ENCODE data around the gene ADTRP.

ADTRP gene

DNA sequence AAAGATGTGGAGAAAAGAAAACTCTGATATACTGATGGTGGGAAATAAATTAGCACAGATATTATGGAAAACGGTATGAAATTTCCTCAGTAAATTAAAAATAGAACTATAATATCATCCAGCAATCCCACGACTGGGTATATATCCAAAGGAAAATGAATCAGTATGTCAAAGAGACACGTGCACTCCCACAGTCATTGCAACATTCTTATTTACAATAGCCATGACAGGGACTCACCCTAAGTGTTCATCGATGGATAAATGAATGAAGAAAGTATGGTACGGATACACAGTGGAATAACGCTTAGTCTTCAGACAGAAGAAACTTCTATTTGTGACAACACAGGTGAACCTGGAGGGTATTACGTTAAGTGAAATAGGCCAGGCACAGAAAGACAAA is 5.7 kb upstream of the ADTRP start:
- DNase-seq (ENCODE audit: low read depth): no peak
- TF ChIP-seq, protein P1, sequence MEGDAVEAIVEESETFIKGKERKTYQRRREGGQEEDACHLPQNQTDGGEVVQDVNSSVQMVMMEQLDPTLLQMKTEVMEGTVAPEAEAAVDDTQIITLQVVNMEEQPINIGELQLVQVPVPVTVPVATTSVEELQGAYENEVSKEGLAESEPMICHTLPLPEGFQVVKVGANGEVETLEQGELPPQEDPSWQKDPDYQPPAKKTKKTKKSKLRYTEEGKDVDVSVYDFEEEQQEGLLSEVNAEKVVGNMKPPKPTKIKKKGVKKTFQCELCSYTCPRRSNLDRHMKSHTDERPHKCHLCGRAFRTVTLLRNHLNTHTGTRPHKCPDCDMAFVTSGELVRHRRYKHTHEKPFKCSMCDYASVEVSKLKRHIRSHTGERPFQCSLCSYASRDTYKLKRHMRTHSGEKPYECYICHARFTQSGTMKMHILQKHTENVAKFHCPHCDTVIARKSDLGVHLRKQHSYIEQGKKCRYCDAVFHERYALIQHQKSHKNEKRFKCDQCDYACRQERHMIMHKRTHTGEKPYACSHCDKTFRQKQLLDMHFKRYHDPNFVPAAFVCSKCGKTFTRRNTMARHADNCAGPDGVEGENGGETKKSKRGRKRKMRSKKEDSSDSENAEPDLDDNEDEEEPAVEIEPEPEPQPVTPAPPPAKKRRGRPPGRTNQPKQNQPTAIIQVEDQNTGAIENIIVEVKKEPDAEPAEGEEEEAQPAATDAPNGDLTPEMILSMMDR (conservative IDR thresholded peaks at IDR 0.05; ENCODE audit: low read length): no peak
- no peak overlapping the region for H3K4me3 ChIP-seq (ENCODE audit: low read length)

DNA sequence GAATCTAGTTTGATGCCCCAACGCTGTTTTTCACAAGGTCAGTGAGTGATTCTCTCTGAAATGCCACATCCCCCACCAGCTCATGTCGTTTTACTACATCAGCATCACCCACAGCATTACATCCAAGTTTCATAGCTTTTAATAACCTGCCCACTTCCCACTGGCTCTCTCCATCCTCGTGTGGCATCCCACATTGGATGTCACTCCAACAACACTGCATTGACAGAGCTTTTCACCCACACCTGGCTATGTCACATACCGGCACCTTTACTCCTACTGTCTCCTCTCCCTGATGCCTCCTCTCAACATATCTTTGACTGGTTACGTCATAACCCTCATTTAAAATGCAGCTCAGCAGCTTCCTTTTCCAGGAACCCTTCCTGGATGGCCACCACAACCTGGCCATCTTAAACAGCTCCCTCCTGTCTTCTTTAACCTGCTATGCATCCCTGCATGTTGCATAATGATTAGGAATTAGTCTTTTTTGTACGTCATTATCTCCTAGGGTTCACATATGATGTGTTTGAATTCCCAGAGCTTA is 5.0 kb upstream of the ADTRP start:
- H3K4me3 ChIP-seq (ENCODE audit: low read length): no peak overlapping the region
- TF ChIP-seq, protein P1 (conservative IDR thresholded peaks at IDR 0.05; ENCODE audit: low read length): no peak
- no peak for DNase-seq (ENCODE audit: low read depth)

DNA sequence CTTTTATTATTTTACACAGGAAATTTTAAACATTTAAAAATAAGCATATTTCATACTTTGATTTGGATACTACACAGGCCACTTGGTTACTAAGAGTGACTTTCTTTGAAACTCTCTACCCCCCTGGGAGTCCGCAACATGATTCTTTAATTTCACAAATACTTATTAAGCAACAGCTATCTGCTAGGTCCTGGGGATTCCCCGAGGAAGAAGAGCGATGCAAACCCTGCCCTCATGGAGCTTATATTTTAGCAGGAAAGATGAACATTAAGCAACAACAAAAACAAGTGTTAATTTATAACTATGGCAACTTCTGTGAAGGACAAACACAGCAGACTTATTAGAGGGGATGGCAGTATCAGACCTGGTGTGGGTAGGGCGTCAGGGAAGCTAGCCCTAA is 3.9 kb upstream of the ADTRP start:
- TF ChIP-seq, protein P1 (conservative IDR thresholded peaks at IDR 0.05; ENCODE audit: low read length): no peak
- DNase-seq (ENCODE audit: low read depth): no peak
- no peak overlapping the region for H3K4me3 ChIP-seq (ENCODE audit: low read length)

DNA sequence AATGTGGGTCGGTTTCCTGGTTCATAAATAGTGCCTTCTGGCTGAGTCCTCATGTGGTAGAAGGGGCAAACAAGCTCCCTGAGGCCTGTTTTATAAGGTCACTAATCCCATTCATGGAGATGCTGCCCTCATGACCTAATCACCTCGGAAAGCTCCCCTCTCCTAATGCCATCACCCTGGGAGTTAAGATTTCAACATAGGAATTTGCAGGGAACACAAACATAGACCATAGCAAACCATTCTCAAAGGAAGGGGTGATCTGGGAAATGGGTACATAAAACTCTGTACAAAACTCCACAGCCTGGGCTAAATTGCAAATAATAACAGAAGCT is 1.5 kb upstream of the ADTRP start:
- no peak for DNase-seq (ENCODE audit: low read depth)
- no peak overlapping the region for H3K4me3 ChIP-seq (ENCODE audit: low read length)
- TF ChIP-seq, protein P1 (conservative IDR thresholded peaks at IDR 0.05; ENCODE audit: low read length): no peak

DNA sequence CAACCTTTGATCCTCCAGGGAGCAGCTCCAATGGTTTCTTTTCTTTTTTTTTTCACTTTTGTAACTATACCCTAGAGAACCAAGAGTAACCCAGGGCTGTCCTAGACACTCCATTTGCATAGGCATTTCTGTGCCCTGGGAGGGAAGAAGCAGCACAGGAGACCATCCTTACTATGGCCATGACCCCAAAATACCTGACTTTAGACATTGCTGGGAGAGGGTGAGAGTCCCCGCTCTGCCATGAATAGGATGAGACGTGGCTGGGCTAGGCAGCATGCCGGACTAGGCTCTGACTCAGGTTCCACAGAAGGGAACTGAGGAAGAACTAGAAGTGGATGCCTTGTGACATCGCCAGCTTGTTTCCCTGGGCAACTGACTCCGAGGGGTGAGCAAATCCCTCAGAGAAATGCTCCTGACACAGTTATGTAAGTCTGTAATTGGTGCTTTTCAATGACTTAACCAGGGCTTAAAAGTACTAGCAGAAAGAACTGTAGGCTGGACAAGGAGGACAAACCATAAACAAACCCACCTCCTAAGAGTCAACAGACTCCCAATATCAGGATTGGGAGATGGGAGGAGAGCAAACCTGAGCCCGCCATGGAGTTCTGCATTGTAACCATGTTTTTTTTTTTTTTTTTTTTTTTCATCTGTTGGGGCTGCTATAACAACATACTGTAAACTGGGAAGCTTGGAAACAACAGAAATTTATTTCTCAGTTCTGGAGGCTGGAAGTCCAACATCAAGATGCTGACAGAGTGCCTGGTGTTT is 910 bp upstream of the ADTRP start:
- DNase-seq (ENCODE audit: low read depth): no peak
- TF ChIP-seq, protein P1 (conservative IDR thresholded peaks at IDR 0.05; ENCODE audit: low read length): no peak

DNA sequence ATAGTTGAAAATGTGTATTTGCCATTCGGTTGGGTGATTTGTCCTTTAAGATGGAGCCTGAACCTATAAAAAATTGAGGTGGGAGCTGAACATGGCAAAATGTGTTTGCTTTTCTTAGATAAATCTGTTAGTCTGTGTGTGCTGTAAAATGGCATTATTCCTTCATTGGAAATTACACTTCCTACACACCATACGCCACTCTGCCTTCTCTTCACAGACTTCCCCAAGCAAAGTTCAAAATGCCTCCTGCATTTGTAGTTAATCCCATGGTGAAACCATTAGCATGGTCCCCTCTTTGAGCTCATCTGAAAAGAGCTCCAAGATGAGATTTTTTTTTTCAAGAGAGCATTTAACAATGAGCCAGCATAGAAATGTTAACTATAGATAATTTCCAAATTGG is 567 bp downstream of the ADTRP start:
- DNase-seq (ENCODE audit: low read depth): no peak
- H3K4me3 ChIP-seq (ENCODE audit: low read length): no peak overlapping the region
- TF ChIP-seq, protein P1 (conservative IDR thresholded peaks at IDR 0.05; ENCODE audit: low read length): no peak

More for the DNA sequence above, 910 bp upstream of the ADTRP start:
- H3K4me3 ChIP-seq (ENCODE audit: low read length): no peak overlapping the region

DNA sequence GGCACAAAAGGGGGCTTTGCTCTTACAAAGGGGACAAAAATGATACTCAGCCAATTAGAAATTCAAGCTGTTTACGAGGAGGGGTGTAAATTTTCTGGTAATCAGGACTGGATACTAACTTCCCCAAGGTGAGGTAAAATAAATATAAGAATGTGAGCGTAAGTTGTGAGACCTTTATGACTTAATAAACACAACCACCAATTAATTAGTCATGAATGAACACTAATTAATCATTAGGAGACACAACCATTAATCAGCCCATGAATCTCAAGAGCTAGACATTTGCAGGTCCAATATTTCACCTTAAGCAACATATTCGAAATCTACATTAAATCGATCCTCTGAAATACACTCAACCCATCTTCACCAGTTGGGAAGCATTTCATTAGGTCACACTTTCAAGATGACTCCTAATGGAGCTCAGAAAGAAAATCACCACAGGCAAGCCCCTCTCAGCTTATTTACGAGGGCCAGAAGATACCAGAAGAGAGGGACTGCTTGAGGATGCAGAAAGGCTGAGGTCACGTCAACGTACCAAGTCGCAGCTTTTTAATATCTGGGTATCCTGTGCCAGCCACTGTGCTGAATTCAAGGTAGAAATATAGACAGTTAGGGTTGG is 2.7 kb downstream of the ADTRP start:
- DNase-seq (ENCODE audit: low read depth): no peak
- TF ChIP-seq, protein P1 (conservative IDR thresholded peaks at IDR 0.05; ENCODE audit: low read length): no peak
- no peak overlapping the region for H3K4me3 ChIP-seq (ENCODE audit: low read length)
